Measurements from ENCODE around the gene CERS5.

Gene CERS5

DNA sequence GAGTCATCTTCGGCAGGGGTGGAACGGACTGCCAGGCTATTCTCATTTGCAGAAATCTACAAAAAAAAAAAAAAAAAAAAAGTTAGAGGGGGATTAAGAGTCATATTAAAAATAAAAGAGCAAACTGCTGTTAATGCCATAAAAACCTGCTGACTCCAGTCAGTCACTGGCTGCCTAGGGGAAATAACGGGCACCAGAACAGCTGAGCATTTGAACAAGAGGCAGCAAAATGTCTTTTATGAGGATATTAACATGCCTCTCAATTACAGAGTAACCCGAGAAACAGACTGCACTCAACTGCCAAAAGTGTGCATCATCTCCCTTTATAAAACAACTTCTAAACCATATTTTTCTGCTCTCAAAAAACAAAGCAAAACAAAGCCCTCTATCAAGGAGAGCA is 28.7 kb upstream of the CERS5 start:
- no peak overlapping the region for H3K4me3 ChIP-seq (ENCODE audit: low read length)
- no peak for TF ChIP-seq ZNF274 (IDR thresholded peaks at IDR 0.05; ENCODE audit: low read depth, low read length)

DNA sequence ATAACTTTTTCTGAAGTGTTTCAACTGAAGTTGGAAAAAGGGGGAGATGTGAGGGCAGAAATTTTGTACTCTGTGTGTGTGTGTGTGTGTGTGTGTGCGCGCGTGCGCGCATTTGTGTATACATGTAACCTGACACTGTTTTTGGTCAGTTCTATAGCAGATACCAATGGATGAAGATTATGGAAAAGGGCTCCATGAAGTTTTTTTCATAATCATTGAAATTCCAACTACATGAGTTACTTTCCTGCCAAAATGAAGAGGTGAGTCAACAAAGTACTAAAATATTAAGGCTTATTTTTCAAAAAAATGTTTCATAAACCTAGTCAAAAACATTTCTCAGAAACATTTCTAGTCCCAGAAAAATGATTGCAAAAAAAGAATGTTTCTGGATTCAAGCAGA is 25.7 kb upstream of the CERS5 start:
- no peak for TF ChIP-seq ZNF274 (IDR thresholded peaks at IDR 0.05; ENCODE audit: low read depth, low read length)
- H3K4me3 ChIP-seq (ENCODE audit: low read length): no peak overlapping the region

DNA sequence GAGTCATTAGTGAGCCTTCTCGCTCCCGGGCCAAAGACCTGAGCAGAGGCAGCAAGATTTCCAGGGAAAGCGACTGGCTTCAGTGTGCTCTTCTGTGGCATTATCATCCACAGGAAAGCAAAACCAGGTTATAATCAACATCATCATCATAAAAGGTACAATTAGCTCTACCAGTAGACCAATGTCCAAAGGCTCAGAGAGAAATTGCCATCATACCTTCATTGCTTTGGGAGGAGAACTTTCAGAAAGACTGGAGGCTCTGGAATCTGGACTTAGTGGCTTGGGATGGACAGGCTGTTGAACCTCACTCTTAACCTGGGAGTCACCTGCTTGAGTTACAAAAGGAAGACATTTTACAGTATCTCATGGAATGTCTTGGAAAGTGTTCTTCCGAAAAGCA is 25.1 kb upstream of the CERS5 start:
- H3K4me3 ChIP-seq (ENCODE audit: low read length): no peak overlapping the region
- no peak for TF ChIP-seq ZNF274 (IDR thresholded peaks at IDR 0.05; ENCODE audit: low read depth, low read length)

DNA sequence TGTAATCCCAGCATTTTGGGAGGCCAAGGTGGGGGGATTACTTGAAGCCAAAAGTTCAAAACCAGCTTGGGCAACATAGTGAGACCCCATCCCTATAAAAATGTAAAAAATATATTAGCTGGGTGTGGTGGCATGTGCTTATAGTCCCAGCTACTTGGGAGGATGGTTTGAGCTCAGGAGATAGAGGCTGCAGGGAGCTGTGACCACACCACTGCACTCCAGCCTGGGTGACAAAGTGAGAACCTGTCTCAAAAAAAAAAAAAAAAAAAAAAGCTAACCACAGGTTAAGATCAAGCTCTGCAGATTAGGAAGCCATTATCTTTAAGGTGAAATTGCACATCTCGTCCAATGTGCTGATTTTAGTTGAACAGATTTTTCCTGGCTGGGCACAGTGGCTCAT is 23.7 kb upstream of the CERS5 start:
- TF ChIP-seq ZNF274 (IDR thresholded peaks at IDR 0.05; ENCODE audit: low read depth, low read length): no peak
- no peak overlapping the region for H3K4me3 ChIP-seq (ENCODE audit: low read length)

DNA sequence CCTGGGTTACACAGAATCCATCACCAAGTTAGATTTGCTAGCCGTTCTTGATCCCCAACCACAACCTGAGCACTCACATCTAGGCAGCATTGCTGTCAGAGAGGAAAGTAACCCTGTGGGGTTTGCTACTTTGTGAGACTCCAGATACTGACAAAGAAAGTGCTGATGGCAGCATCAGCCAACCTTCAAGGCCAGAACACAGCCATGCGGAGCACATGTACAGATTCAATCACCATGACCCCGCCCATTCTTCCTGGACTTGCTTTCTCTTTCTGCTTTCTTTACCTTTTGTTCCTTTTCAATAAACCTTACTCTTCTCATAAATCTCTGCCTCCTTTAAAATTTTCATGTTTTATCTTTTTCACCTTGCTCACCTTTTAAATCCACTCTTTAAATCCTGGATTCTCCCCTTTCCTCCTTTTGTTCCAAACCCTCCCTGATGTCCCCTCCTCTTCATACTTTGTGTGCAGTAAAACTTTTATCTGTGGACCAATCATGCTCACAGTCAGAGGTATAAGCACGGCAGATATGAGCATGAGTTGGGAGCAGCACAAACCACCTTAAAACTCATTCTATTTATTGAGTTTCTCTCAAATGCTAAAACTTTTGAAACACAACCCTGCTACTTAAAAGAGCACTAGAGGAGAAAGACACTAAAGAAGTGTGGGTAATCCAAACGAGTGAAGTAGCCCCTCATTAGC is 21.9 kb upstream of the CERS5 start:
- H3K4me3 ChIP-seq (ENCODE audit: low read length): no peak overlapping the region
- no peak for TF ChIP-seq ZNF274 (IDR thresholded peaks at IDR 0.05; ENCODE audit: low read depth, low read length)

DNA sequence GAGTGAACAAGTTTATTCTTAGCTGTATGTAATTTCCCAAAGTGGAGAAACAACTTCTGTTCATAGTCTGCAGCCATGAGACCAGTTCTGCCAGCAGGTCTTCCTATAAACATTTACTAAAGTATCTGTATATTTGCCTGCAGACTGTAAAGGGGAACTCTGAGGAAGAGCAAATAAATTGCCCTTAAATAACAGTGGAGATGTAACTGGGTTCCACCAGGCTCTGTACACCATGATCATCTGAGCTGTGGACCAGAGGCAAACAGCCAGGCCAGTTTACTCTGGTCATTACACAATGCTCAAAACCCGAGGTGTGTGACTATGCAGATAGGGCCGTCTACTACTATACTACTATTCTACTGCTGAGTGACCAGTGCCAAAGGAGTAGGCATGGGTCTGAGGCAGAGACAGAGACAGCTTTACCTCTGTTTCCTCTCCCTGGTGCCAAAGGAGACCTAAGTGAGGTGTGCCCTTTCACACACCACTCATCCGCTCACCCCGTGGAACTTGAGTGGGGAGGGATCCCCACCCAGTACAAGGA is 21.1 kb upstream of the CERS5 start:
- no peak overlapping the region for H3K4me3 ChIP-seq (ENCODE audit: low read length)
- TF ChIP-seq ZNF274 (IDR thresholded peaks at IDR 0.05; ENCODE audit: low read depth, low read length): no peak

DNA sequence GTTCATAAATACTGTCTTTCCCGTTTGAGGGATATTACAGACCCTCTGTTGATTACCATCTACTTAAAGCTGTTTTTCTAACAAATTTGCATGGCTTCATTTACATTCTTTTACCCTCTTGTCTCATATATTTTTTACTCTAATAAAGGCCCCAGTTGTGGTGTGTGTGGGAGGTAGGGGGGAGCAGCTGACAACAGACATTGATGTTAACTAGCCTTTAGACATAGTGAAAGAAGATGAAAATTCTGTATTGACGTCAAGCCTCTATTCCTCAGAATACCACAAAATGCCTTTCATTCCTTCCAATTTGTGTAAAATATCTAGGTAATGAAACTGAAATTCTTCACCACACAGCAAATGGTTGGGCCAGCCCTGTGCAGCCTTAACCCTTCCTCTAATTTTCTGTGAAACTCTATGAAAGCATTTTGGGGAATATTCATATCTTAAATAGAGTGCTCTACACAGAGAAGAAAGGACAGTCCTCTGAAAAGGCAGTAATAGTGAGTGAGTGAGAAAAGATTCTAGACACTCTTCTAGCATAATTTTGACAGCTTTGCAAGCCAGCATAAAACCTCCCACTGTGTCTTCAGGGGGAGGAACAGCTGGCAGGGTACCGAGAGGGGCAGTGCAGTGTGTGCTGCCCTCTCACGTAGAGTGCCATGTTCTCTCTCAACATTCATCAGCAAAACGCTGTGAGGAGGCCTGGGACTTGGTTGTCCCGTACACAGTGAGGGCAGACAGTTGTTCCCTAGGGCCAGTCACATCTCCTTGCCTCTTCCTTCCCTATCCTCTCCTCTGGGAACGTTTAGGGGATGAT is 20.1 kb upstream of the CERS5 start:
- no peak overlapping the region for H3K4me3 ChIP-seq (ENCODE audit: low read length)
- TF ChIP-seq ZNF274 (IDR thresholded peaks at IDR 0.05; ENCODE audit: low read depth, low read length): no peak

DNA sequence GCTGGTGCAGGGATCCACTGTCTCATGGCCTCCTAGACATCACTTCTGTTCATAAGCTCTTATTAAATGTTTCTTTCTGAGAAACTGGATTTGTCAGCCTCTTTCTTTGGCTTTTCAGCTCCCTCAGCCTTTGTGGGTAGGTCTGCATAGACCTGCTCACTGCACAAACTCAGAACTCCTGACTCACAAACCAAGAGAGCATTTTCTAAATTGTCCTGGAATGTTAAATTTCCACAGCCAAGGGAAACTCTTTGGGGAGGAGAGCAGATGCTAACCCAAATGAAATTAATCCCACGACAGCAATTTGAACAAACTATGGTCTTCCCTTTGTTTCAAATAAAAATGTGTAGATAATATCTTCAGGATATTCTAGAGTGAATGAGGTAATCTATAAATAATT is 19.5 kb upstream of the CERS5 start:
- TF ChIP-seq ZNF274 (IDR thresholded peaks at IDR 0.05; ENCODE audit: low read depth, low read length): no peak
- H3K4me3 ChIP-seq (ENCODE audit: low read length): no peak overlapping the region

DNA sequence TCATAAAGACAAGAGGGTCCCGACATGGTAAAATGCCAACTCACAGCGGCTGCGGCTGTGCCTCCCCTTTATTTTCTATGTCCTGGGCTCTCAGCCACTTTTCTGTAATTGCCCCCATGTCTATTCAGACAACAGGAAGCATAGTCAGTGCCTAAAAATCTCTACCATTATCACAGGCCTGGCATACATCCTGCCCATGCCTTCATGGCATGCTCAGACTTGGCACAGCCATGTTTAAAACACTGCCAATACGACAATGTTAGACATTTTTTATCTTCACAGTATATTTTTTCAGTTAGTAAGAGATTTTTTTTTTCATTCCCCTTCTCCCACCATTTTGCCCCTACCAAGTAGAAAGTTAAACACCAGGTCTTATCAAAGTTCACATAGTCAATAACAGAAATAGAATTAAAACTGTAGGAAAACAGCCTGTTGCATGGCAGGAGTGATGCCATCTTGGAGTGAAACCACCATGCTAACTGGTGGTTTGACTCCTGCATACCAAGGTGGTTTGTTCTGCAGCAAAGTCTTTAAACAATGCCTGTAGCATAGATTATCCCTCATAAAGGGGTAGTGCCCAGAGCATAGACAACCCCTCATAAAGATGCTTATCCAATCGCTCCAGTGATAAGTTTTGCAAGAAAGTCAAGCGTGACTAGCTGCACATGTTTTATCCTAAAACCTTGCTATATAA is 18.9 kb upstream of the CERS5 start:
- no peak overlapping the region for H3K4me3 ChIP-seq (ENCODE audit: low read length)
- no peak for TF ChIP-seq ZNF274 (IDR thresholded peaks at IDR 0.05; ENCODE audit: low read depth, low read length)

DNA sequence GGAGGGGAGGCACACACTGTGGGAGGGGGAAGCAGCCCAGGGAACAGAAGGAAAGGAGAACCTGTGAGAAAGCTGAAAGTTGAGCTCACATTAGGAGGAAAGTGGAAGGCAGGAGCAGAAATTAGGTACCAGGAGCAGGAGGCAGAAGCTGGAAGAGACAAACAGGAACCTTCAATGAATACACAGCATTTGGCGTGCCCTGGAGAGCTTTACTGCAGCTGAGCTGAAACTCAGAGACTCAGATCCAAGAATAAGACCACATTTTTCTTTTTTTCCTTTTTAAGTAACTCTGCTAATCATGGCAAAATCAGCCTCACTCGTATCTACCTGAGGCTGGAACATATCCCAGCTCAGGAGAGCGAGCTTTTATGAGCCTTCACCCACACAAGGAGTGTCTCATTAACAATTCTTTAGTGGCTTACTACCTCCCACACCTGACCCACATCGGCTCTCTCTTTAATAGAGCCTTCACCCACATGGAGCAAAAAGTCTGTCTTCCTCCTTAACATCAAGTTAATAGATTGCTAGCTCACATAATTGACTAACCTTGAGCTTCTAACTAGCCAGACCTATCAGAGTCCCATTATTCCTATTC is 18.2 kb upstream of the CERS5 start:
- TF ChIP-seq ZNF274 (IDR thresholded peaks at IDR 0.05; ENCODE audit: low read depth, low read length): no peak
- H3K4me3 ChIP-seq (ENCODE audit: low read length): no peak overlapping the region

DNA sequence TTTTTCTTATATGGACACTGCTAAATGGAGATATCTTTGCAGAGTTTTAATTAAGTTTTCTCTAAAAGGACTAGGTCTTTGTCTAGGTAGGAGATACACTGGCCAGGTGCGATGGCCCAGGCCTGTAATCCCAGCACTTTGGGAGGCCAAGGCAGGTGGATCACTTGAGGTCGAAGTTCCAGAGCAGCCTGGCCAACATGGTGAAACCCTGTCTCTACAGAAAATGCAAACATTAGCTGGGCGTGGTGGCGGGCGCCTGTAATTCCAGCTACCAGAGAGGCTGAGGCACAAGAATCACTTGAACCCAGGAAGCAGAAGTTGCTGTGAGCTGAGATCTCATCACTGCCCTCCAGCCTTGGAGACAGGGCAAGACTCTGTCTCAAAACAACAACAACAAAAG is 17.1 kb upstream of the CERS5 start:
- H3K4me3 ChIP-seq (ENCODE audit: low read length): no peak overlapping the region
- TF ChIP-seq ZNF274 (IDR thresholded peaks at IDR 0.05; ENCODE audit: low read depth, low read length): no peak

DNA sequence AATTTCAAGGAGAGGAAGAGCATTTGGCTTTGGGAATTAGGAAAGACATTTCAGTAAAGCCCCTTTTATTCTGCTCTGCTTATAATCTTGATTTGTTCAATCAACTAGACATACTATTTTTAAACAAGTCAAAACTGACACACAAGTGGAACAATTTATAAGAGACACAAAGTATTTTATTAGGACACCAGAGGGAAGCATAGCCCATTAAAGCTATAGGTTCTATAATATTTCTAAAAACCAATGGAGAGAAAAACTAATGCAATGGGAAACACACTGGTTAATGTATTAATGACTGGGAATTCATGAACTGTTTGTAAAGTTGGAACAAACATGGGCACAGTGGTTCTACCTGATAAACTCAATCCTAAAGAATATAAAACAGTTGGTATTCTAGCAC is 15.3 kb upstream of the CERS5 start:
- H3K4me3 ChIP-seq (ENCODE audit: low read length): no peak overlapping the region
- no peak for TF ChIP-seq ZNF274 (IDR thresholded peaks at IDR 0.05; ENCODE audit: low read depth, low read length)

DNA sequence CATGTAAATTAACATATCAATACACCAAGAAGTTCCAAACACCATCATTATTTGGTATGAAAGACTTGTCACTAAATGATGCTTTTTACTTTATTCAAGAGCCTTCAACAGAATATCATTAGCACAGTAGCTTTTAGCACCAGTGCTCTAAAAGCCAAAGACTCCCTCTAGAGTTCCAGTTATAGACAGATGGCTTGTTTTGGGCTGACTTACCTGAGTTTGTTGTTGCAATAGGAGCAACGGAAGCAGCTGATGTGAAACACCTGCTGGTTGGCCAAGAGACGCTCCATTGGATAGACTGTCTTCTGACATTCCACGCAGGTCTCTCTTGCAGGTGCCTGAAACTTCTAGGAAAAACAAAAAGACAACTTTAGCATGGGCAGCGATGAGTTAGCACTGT is 14.5 kb upstream of the CERS5 start:
- no peak for TF ChIP-seq ZNF274 (IDR thresholded peaks at IDR 0.05; ENCODE audit: low read depth, low read length)
- no peak overlapping the region for H3K4me3 ChIP-seq (ENCODE audit: low read length)

DNA sequence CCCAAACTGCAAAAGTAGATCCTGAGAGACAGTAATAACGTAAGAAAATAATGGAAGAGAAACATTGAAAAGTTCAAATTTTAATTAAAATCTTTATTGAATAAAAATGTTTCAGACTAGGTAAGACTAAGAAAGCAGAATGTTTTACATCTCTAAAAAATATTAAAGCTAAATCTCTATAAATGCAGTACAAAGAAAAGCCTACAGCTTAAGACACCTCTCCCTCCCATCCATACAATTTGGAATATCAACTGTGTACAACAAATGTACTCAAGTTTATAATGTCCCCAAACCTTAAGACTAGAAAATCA is 8.5 kb upstream of the CERS5 start:
- TF ChIP-seq ZNF274 (IDR thresholded peaks at IDR 0.05; ENCODE audit: low read depth, low read length): no peak

More for the DNA sequence above, 8.5 kb upstream of the CERS5 start:
- H3K4me3 ChIP-seq (ENCODE audit: low read length): no peak overlapping the region
